H1 (cell line): ENCODE data around the gene AIRE. TPM values are rescaled to one million over a fixed set of nuclear protein-coding genes. Genes with fewer than 3 reads are reported as not detected.
A peak's percentile ranks its signal among the peaks of the same experiment; 100 is the strongest.

ENCODE experiments used
- CTCF ChIA-PET: fragments of 300-600 bp; sonication (Branson Sonifier 250); formaldehyde crosslinking; loops from one replicate; lab custom pipeline; 2021; ENCODE audit not compliant: partially characterized antibody; lab: Charles Lee
- POLR2A ChIA-PET: fragments of 300-600 bp; sonication (Branson Sonifier 250); formaldehyde crosslinking; loops from one replicate; lab custom pipeline; 2021; ENCODE audit warnings: inconsistent platforms; ENCODE audit not compliant: partially characterized antibody; lab: Charles Lee
- DNase-seq, 2 experiments: peaks; one replicate each; pipeline versions ENCODE4 v3.0.0 to v3.0.0-alpha.2; 2010 to 2022; ENCODE audit warnings: low spot score in 2 of 2, low read depth in 1 of 2, mixed read lengths in 1 of 2
- FAIRE-seq: peaks from 2 replicates; lab custom pipeline; 2011; peaks lifted over from hg19 to GRCh38; lab: Jason Lieb, UNC
- H2AFZ ChIP-seq: 2 replicates; pipeline ENCODE4 v1.8.1; 2012; ENCODE audit warnings: low read length, inconsistent platforms
- H2AK5ac ChIP-seq: 2 replicates; pipeline ENCODE4 v1.6.1; 2013; ENCODE audit warnings: low read depth, low read length
- H2BK120ac ChIP-seq: replicated peaks from 2 replicates; pipeline ENCODE3; 2013; ENCODE audit warnings: low read depth, low read length, inconsistent platforms
- H2BK12ac ChIP-seq: 2 replicates; pipeline ENCODE4 v1.6.1; 2013; ENCODE audit warnings: low read depth, low read length
- H2BK15ac ChIP-seq: 2 replicates; pipeline ENCODE4 v1.6.1; 2013; ENCODE audit warnings: low read length
- H2BK20ac ChIP-seq: 2 replicates; pipeline ENCODE4 v1.6.1; 2013; ENCODE audit warnings: low read length
- H2BK5ac ChIP-seq: 2 replicates; pipeline ENCODE4 v1.6.1; 2013; ENCODE audit warnings: low read depth, low read length
- H3K14ac ChIP-seq: 2 replicates; pipeline ENCODE4 v1.6.1; 2013; ENCODE audit warnings: inconsistent platforms; ENCODE audit not compliant: insufficient read length
- H3K18ac ChIP-seq: 2 replicates; pipeline ENCODE4 v1.6.1; 2013; ENCODE audit warnings: low read length; ENCODE audit errors: extremely low read depth
- H3K23ac ChIP-seq: 2 replicates; pipeline ENCODE4 v1.6.1; 2013; ENCODE audit warnings: inconsistent platforms; ENCODE audit not compliant: insufficient read length
- H3K23me2 ChIP-seq: 2 replicates; pipeline ENCODE4 v1.6.1; 2013; ENCODE audit warnings: low read depth, low read length
- H3K27ac ChIP-seq: 2 replicates; pipeline ENCODE4 v1.6.1; 2011; ENCODE audit warnings: low read depth, low read length, inconsistent platforms
- H3K27me3 ChIP-seq, 4 experiments: replicated peaks in 1 of 4; 1 replicate in 1 of 4; 2 replicates in 3 of 4; pipeline versions ENCODE4 v1.6.1 to v1.8.1; 2011 to 2013; ENCODE audit warnings: low read length in 3 of 4, mild to moderate bottlenecking in 3 of 4, inconsistent platforms in 2 of 4, mixed read lengths in 2 of 4, moderate library complexity in 1 of 4; ENCODE audit not compliant: control insufficient read depth in 3 of 4, insufficient read depth in 3 of 4; ENCODE audit errors: extremely low read depth in 1 of 4
- H3K36me3 ChIP-seq, 4 experiments: 2 replicates each; pipeline versions ENCODE4 v1.6.1 to v1.8.1; 2011 to 2013; ENCODE audit warnings: mild to moderate bottlenecking in 4 of 4, low read length in 3 of 4, moderate library complexity in 2 of 4, control low read depth in 1 of 4, inconsistent platforms in 1 of 4; ENCODE audit not compliant: insufficient read depth in 4 of 4, control insufficient read depth in 2 of 4
- H3K4ac ChIP-seq: replicated peaks from 2 replicates; pipeline ENCODE3; 2013; ENCODE audit warnings: low read length, low read depth, mixed read lengths, inconsistent platforms; ENCODE audit not compliant: insufficient read length
- H3K4me1 ChIP-seq, 4 experiments: replicated peaks in 1 of 4; 1 replicate in 1 of 4; 2 replicates in 3 of 4; pipeline versions ENCODE4 v1.6.1 to v1.8.1; 2011 to 2013; ENCODE audit warnings: low read length in 3 of 4, inconsistent platforms in 2 of 4, mixed read lengths in 1 of 4; ENCODE audit not compliant: insufficient read depth in 4 of 4, control insufficient read depth in 3 of 4
- H3K4me2 ChIP-seq, 2 experiments: 2 replicates each; pipeline versions ENCODE4 v1.6.1 to v1.8.1; 2011 to 2013; ENCODE audit warnings: low read depth in 2 of 2, low read length in 2 of 2, control low read depth in 1 of 2, inconsistent platforms in 1 of 2, mild to moderate bottlenecking in 1 of 2; ENCODE audit not compliant: insufficient read depth in 1 of 2
- H3K4me3 ChIP-seq, 4 experiments: fragments of 200-600, 300-600 bp in 1 of 4; sonication (generic), shearing (Covaris generic), sonication (Bioruptor Twin) in 1 of 4; 2 replicates each; pipeline versions ENCODE4 v1.5.1 to v1.8.1; 2011 to 2016; ENCODE audit warnings: low read length in 4 of 4, low read depth in 3 of 4, control low read depth in 2 of 4, inconsistent platforms in 2 of 4, mild to moderate bottlenecking in 2 of 4, mixed read lengths in 1 of 4, moderate library complexity in 1 of 4; ENCODE audit not compliant: insufficient read depth in 2 of 4; ENCODE audit errors: extremely low read depth in 1 of 4
- H3K56ac ChIP-seq: replicated peaks from 2 replicates; pipeline ENCODE3; 2013; ENCODE audit warnings: low read depth, mild to moderate bottlenecking, mixed read lengths, low read length, inconsistent platforms; ENCODE audit not compliant: insufficient read length
- H3K79me1 ChIP-seq: 2 replicates; pipeline ENCODE4 v1.6.1; 2013; ENCODE audit warnings: low read depth, low read length, control low read depth
- H3K79me2 ChIP-seq, 2 experiments: 2 replicates each; pipeline versions ENCODE4 v1.6.1 to v1.8.1; 2012 to 2013; ENCODE audit warnings: low read length in 2 of 2, mild to moderate bottlenecking in 2 of 2, inconsistent platforms in 1 of 2; ENCODE audit not compliant: insufficient read depth in 2 of 2, control insufficient read depth in 1 of 2
- H3K9ac ChIP-seq, 4 experiments: replicated peaks in 1 of 4; 1 replicate in 1 of 4; 2 replicates in 3 of 4; pipeline versions ENCODE4 v1.6.1 to v1.8.1; 2011 to 2013; ENCODE audit warnings: low read depth in 3 of 4, low read length in 3 of 4, control low read depth in 2 of 4, mild to moderate bottlenecking in 2 of 4, moderate library complexity in 2 of 4, inconsistent platforms in 1 of 4; ENCODE audit errors: extremely low read depth in 1 of 4
- H3K9me3 ChIP-seq, 2 experiments: 2 replicates each; pipeline versions ENCODE4 v1.6.1 to v1.8.1; 2012 to 2013; ENCODE audit warnings: mild to moderate bottlenecking in 2 of 2, moderate library complexity in 2 of 2, control low read depth in 1 of 2, inconsistent platforms in 1 of 2, low read depth in 1 of 2, low read length in 1 of 2, mixed read lengths in 1 of 2; ENCODE audit not compliant: insufficient read depth in 2 of 2
- H4K20me1 ChIP-seq, 2 experiments: replicated peaks in 1 of 2; 2 replicates each; pipeline versions ENCODE3 to v1.8.1; 2011 to 2013; ENCODE audit warnings: inconsistent platforms in 2 of 2, low read length in 2 of 2, mild to moderate bottlenecking in 1 of 2; ENCODE audit not compliant: insufficient read depth in 2 of 2, control insufficient read depth in 1 of 2
- H4K5ac ChIP-seq: 2 replicates; pipeline ENCODE4 v1.6.1; 2013; ENCODE audit warnings: low read length, low read depth, mixed read lengths, inconsistent platforms; ENCODE audit not compliant: insufficient read length
- H4K8ac ChIP-seq: 2 replicates; pipeline ENCODE4 v1.8.0; 2013; ENCODE audit warnings: mild to moderate bottlenecking, moderate library complexity, low read length, inconsistent platforms; ENCODE audit not compliant: insufficient read depth; ENCODE audit errors: extremely low read depth
- H4K91ac ChIP-seq: replicated peaks from 2 replicates; pipeline ENCODE3; 2013; ENCODE audit warnings: low read length, mixed read lengths, inconsistent platforms; ENCODE audit not compliant: insufficient read length
- GABPA ChIP-seq: IDR thresholded peaks from 2 replicates; pipeline ENCODE4 v1.6.1; 2011; ENCODE audit warnings: mild to moderate bottlenecking, low read length, moderate library complexity, borderline replicate concordance; ENCODE audit not compliant: insufficient read depth
- HDAC6 ChIP-seq: IDR thresholded peaks from one replicate; pipeline ENCODE4 v1.7.1; 2012; ENCODE audit warnings: low read depth, mild to moderate bottlenecking, inconsistent platforms, low read length, moderate library complexity
- KDM1A ChIP-seq: fragments of 200-600, 300-600 bp; sonication (generic); IDR thresholded peaks from 2 replicates; pipeline ENCODE4 v1.7.1; 2016; ENCODE audit warnings: mild to moderate bottlenecking, low read length, borderline replicate concordance
- RAD21 ChIP-seq, 2 experiments: IDR thresholded peaks in 1 of 2; conservative IDR thresholded peaks in 1 of 2; 2 replicates each; pipeline ENCODE4 v1.6.1; 2011; ENCODE audit warnings: low read depth in 2 of 2, low read length in 2 of 2, improper control_type of control experiment in 1 of 2, inconsistent platforms in 1 of 2, mild to moderate bottlenecking in 1 of 2, moderate library complexity in 1 of 2
- SAP30 ChIP-seq: fragments of 300-600 bp; sonication (generic); IDR thresholded peaks from 2 replicates; pipeline ENCODE4 v1.7.1; 2012; ENCODE audit warnings: low read length, moderate library complexity, mild to moderate bottlenecking, inconsistent platforms; ENCODE audit not compliant: insufficient read depth, insufficient replicate concordance
- SP4 ChIP-seq: IDR thresholded peaks from 2 replicates; pipeline ENCODE4 v1.6.1; 2012; ENCODE audit warnings: low read length, inconsistent platforms
- WGBS, 2 experiments: shearing (Covaris generic) in 1 of 2; methylation state at CpG; one replicate each; pipeline versions ENCODE4 v1.1.6 to v1.1.7; 2013 to 2015; ENCODE audit warnings: low lambda C conversion rate in 2 of 2, mixed read lengths in 2 of 2, inconsistent platforms in 1 of 2, low coverage in 1 of 2, missing lambda C conversion rate in 1 of 2; ENCODE audit not compliant: insufficient replicate concordance in 2 of 2, insufficient coverage in 1 of 2, insufficient read length in 1 of 2; ENCODE audit errors: extremely low coverage in 1 of 2, missing lambda C conversion rate in 1 of 2; 5-methylcytosine and 5-hydroxymethylcytosine counted together
- polyA plus RNA-seq, 7 experiments: library from polyadenylated mRNA; depleted of rRNA in 3 of 7; stranded (reverse) in 5 of 7; unstranded in 2 of 7; fragments of >200 nt in 5 of 7; fragments of 200-250 nt in 2 of 7; gene quantifications; 1 replicate in 5 of 7; 2 replicates in 1 of 7; 4 replicates in 1 of 7; pipeline versions ENCODE4 v1.2.1 to v1.2.3, GENCODE V29; 2011 to 2013; ENCODE audit warnings: missing spikeins in 2 of 7, mixed read lengths in 2 of 7
- total RNA-seq: library from RNA; stranded (reverse); fragmentation: NEBNext Ultra II Directional; extraction: Animal tissue kit (Norgen Biotek cat#: 25700); gene quantifications from 2 replicates; pipeline ENCODE4 v1.2.1, GENCODE V29; 2021
- TF ChIP-seq, protein P1 (sequence below), 3 experiments: IDR thresholded peaks; 1 replicate in 2 of 3; 2 replicates in 1 of 3; pipeline versions ENCODE4 v1.5.1 to v1.6.1; 2011; ENCODE audit warnings: low read length in 3 of 3, mild to moderate bottlenecking in 3 of 3, inconsistent platforms in 2 of 3, low read depth in 1 of 3, moderate library complexity in 1 of 3; ENCODE audit not compliant: insufficient read depth in 1 of 3; ENCODE audit errors: control extremely low read depth in 1 of 3

The AIRE gene
- total and polyA plus RNA-seq, 2 of the 8 experiments (the other 6 are each of a cell fraction or from before 2014, with no cell fraction given): 0.09 TPM; not detected in 1

- Histone ChIP-seq H3K18ac (no peak overlapping the region), H3K79me2 (no peaks in the 10 kb centered on the region), H4K5ac (no peak overlapping the region), H2BK5ac (no peak overlapping the region), H2BK12ac (no peak overlapping the region), H3K23me2 (no peaks in the 10 kb centered on the region), H2BK120ac (no peak overlapping the region), H3K23ac (no peak overlapping the region), H3K14ac (no peak overlapping the region), H3K27me3 (no peaks in the 10 kb centered on the region), H4K20me1 (peaks cover 0 to 6% of the 10 kb centered on the region in 2 experiments), H3K4me3 (no peak overlapping the region), H3K79me1 (no peaks in the 10 kb centered on the region), H2AFZ (no peak overlapping the region), H3K9me3 (no peaks in the 10 kb centered on the region), H3K27ac (no peak overlapping the region), H3K9ac (no peak overlapping the region), H4K8ac (no peak overlapping the region), H2AK5ac (no peak overlapping the region), H3K4me2 (no peak overlapping the region), H2BK15ac (no peak overlapping the region), H3K56ac (no peak overlapping the region), H3K36me3 (peaks cover 0 to 4% (median 0%) of the 10 kb centered on the region in 4 experiments; a peak in 1 of 8 replicates), H3K4ac (no peak overlapping the region), H2BK20ac (no peak overlapping the region), H4K91ac (peak overlapping the region; percentile 65), H3K4me1 (no peaks in the 10 kb centered on the region)
- FAIRE-seq (no peak), DNase-seq (no peak)
- 80% methylated on average over 9 of the region's 17 CpGs; no CpG with 5 or more reads in 1 of the 2 experiments for WGBS, 2 experiments
- TF ChIP-seq RAD21 (IDR thresholded peaks at IDR 0.05 in 1 of 2, conservative IDR thresholded peaks at IDR 0.05 in 1 of 2; ENCODE audit: low read depth in 2 of 2, low read length in 2 of 2): peak; percentile 45 to 61
- no peak for TF ChIP-seq SAP30
- TF ChIP-seq, protein P1, sequence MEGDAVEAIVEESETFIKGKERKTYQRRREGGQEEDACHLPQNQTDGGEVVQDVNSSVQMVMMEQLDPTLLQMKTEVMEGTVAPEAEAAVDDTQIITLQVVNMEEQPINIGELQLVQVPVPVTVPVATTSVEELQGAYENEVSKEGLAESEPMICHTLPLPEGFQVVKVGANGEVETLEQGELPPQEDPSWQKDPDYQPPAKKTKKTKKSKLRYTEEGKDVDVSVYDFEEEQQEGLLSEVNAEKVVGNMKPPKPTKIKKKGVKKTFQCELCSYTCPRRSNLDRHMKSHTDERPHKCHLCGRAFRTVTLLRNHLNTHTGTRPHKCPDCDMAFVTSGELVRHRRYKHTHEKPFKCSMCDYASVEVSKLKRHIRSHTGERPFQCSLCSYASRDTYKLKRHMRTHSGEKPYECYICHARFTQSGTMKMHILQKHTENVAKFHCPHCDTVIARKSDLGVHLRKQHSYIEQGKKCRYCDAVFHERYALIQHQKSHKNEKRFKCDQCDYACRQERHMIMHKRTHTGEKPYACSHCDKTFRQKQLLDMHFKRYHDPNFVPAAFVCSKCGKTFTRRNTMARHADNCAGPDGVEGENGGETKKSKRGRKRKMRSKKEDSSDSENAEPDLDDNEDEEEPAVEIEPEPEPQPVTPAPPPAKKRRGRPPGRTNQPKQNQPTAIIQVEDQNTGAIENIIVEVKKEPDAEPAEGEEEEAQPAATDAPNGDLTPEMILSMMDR (IDR thresholded peaks at IDR 0.05; ENCODE audit: control extremely low read depth in 1 of 3, insufficient read depth in 1 of 3, low read depth in 1 of 3, low read length in 3 of 3): peak in 2 of 3 experiments; percentile 50 to 63; a peak in 3 of 4 replicates
- no peak for TF ChIP-seq SP4
- TF ChIP-seq GABPA: peak; percentile 35; the same call in 1 of the 2 replicates
- no peak for TF ChIP-seq KDM1A
- no peak for TF ChIP-seq HDAC6
- CTCF ChIA-PET: interaction anchor here (0.8 to 1.6 kb wide), 3 partner anchors 11 to 52 kb away, joined by 3 to 4 read pairs (median 4); no protein-coding TSS in a partner anchor
- POLR2A ChIA-PET: interaction anchor here (2.0 to 3.7 kb wide), 2 partner anchors 9 to 11 kb away, joined by 8 to 11 read pairs; no protein-coding TSS in a partner anchor
Observed at GRCh38 chr21:44332383-44332782, 46.7 kb downstream of the AIRE start.
